Measurements from ENCODE around the gene LIX1L. TPM values are rescaled to one million over a fixed set of nuclear protein-coding genes. Genes with fewer than 3 reads are reported as not detected.

Gene LIX1L
- total and polyA plus RNA-seq, 2 of the 13 experiments (the other 11 are each of a cell fraction or from before 2014, with no cell fraction given): 8.1 to 24.9 TPM

GRCh38 chr1:145964328-145965118 is 6.7 kb upstream of the LIX1L start, which contains the start of the genes ANKRD34A and POLR3GL:
Gene ANKRD34A, minus strand, starts transcription at chr1:145964575. Its CDS starts 2,816 bp downstream, at chr1:145961759.
Gene POLR3GL, plus strand, starts transcription at chr1:145964690. Its CDS starts 10,176 bp downstream, at chr1:145974866.
- in situ Hi-C loops (cut with HindIII; ENCODE audit: extremely low pct_ligation_motif_present, low pct_unique_long_range_greater_than_20kb): loop anchor here (5.0 kb wide), 1 partner anchor 37 kb away; the partner anchor contains the start of gene RBM8A
- TF ChIP-seq NR2F1 (CRISPR knock-in tag; IDR thresholded peaks at IDR 0.05): no peak
- TF ChIP-seq ZNF468 (CRISPR knock-in tag; IDR thresholded peaks at IDR 0.05): no peak
- no peak for TF ChIP-seq ZNF24 (IDR thresholded peaks at IDR 0.05)
- no peak for TF ChIP-seq ZBTB21 (CRISPR knock-in tag; IDR thresholded peaks at IDR 0.05)
- TF ChIP-seq YY1 (IDR thresholded peaks at IDR 0.05; ENCODE audit: insufficient read depth, insufficient replicate concordance, low read depth, low read length): peak; percentile 26
- no peak for TF ChIP-seq ZFP1 (CRISPR knock-in tag; IDR thresholded peaks at IDR 0.05)
- no peak for TF ChIP-seq PAWR (CRISPR knock-in tag; IDR thresholded peaks at IDR 0.05; ENCODE audit: borderline replicate concordance)
- TF ChIP-seq SMAD3 (CRISPR knock-in tag; IDR thresholded peaks at IDR 0.05): peak; percentile 59; the same call in 1 of the 2 replicates
- TF ChIP-seq BHLHE40 (IDR thresholded peaks at IDR 0.05; ENCODE audit: low read length): 0 out of 2 replicates have a peak, but pooled peaks have one; percentile 14
- no peak for TF ChIP-seq REPIN1 (CRISPR knock-in tag; IDR thresholded peaks at IDR 0.05; ENCODE audit: borderline replicate concordance, low read depth)
- TF ChIP-seq RXRB (CRISPR knock-in tag; IDR thresholded peaks at IDR 0.05; ENCODE audit: borderline replicate concordance): no peak
- TF ChIP-seq IRX3 (CRISPR knock-in tag; IDR thresholded peaks at IDR 0.05; ENCODE audit: borderline replicate concordance, low read depth): no peak
- no peak for TF ChIP-seq CEBPG (CRISPR knock-in tag; IDR thresholded peaks at IDR 0.05)
- no peak for TF ChIP-seq ZNF672 (CRISPR knock-in tag; IDR thresholded peaks at IDR 0.05)
- no peak for TF ChIP-seq PTBP1 (IDR thresholded peaks at IDR 0.05; ENCODE audit: low read depth, low read length, poor library complexity, severe bottlenecking)
- TF ChIP-seq ZBTB26 (CRISPR knock-in tag; IDR thresholded peaks at IDR 0.05; ENCODE audit: borderline replicate concordance): no peak; the same call in 1 of the 2 replicates
- TF ChIP-seq ZNF784 (CRISPR knock-in tag; IDR thresholded peaks at IDR 0.05; ENCODE audit: borderline replicate concordance): peak; percentile 21; the same call in 1 of the 2 replicates
- no peak for TF ChIP-seq ZNF773 (CRISPR knock-in tag; IDR thresholded peaks at IDR 0.05; ENCODE audit: borderline replicate concordance)
- TF ChIP-seq HOMEZ (CRISPR knock-in tag; IDR thresholded peaks at IDR 0.05; ENCODE audit: low read depth): 0 out of 2 replicates have a peak, but pooled peaks have one; percentile 12
- TF ChIP-seq CHD2 (IDR thresholded peaks at IDR 0.05; ENCODE audit: low read depth, low read length): no peak

More at GRCh38 chr1:145964328-145965118, 6.7 kb upstream of the LIX1L start, which contains the start of the genes ANKRD34A and POLR3GL:
- under 1% methylated on average over 34 of the region's 37 CpGs for WGBS (ENCODE audit: low lambda C conversion rate)
- FAIRE-seq (peak; percentile 97), ATAC-seq (peak; percentile 88), DNase-seq (ENCODE audit: low spot score) (peak; percentile 92)
- Histone ChIP-seq H3K4me2 (ENCODE audit: low read depth, low read length) (peak within 1 kb of the TSS; percentile 93), H3K9ac (ENCODE audit: insufficient read depth, low read depth, low read length) (peak within 1 kb of the TSS; percentile 78), H3K4me3 (replicated peaks in 1 of 3; ENCODE audit: insufficient read depth in 1 of 3, low read depth in 2 of 3, low read length in 3 of 3) (peak within 1 kb of the TSS; percentile 77 to 84 (median 82)), H3K9me3 (ENCODE audit: low read length) (no peaks in the 10 kb centered on the region), H4K20me1 (ENCODE audit: insufficient read depth, low read length) (no peaks in the 10 kb centered on the region), H3K4me1 (ENCODE audit: insufficient read depth, low read length) (peaks cover 42% of the 10 kb centered on the region), H2AFZ (ENCODE audit: low read length) (peak within 1 kb of the TSS; percentile 92), H3K27ac (ENCODE audit: extremely low read length, insufficient read depth, low read length) (peak within 1 kb of the TSS; percentile 70), H3K27me3 (ENCODE audit: control insufficient read depth in 1 of 2, insufficient read depth in 2 of 2, low read length in 2 of 2) (peaks cover 0 to 25% of the 10 kb centered on the region in 2 experiments; a peak in 3 of 5 replicates), H3K79me2 (ENCODE audit: insufficient read depth, low read length) (no peaks in the 10 kb centered on the region), H3K36me3 (replicated peaks in 1 of 2; ENCODE audit: control insufficient read depth in 1 of 2, insufficient read depth in 2 of 2, low read length in 2 of 2) (no peaks in the 10 kb centered on the region)
- no TSS peak for BruUV-seq (replicated peaks)
- POLR2A ChIA-PET: interaction anchor here (0.7 to 3.4 kb wide), 26 partner anchors 8 to 254 kb away, joined by 3 to 51 read pairs (median 4); partner anchors contain the start of genes NUDT17, PEX11B, PIAS3 and RBM8A
- intact Hi-C loops (cut with micrococcal nuclease; ENCODE audit: unreplicated experiment): loop anchor here (2.0 to 5.0 kb wide), 3 partner anchors 38 to 107 kb away; partner anchors contain the start of genes PIAS3 and RBM8A
- CTCF ChIA-PET (ENCODE audit: low intra/inter-chr PET ratio, low total read pairs): no interaction called here

Measured in HepG2 (cell line).